Panc1 (cell line): Measurements from ENCODE around the gene CWF19L2.

Experiments
- POLR2AphosphoS5 ChIP-seq: IDR thresholded peaks from 2 replicates; pipeline ENCODE4 v1.6.1; 2012; ENCODE audit warnings: mild to moderate bottlenecking, low read depth, low read length, moderate library complexity
- SIN3A ChIP-seq: IDR thresholded peaks from 2 replicates; pipeline ENCODE4 v1.6.1; 2012; ENCODE audit warnings: low read depth, mild to moderate bottlenecking, low read length, moderate library complexity, borderline replicate concordance; ENCODE audit not compliant: insufficient read depth
- TF ChIP-seq, protein P1 (sequence below): fragments of 450-650 bp; IDR thresholded peaks from 2 replicates; pipeline ENCODE4 v1.5.1; 2017; ENCODE audit warnings: mild to moderate bottlenecking
- TF ChIP-seq, protein P2 (sequence below), 2 experiments: IDR thresholded peaks; 2 replicates each; pipeline ENCODE4 v1.6.1; 2011 to 2012; ENCODE audit warnings: low read depth in 2 of 2, control low read depth in 1 of 2, low read length in 1 of 2, mild to moderate bottlenecking in 1 of 2, moderate library complexity in 1 of 2; ENCODE audit not compliant: insufficient read depth in 1 of 2

DNA sequence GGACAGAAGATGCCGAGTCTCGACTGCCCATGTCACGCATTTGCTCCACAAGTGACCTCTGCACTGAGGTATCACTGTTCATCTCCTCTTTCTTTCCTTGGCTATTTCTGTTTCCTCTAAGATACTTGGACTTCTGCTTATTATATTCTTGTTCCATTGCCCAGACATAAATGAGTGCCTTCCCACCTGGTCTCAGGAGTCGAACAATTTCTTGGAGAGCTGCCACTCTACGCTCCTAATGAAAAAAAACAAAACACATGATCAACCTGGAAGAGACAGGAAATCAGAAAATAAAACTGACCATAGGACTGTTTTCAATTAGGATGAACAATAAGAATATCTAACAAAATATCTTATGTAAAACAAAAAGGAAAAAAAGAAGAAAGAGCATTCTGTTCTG lies 47.4 kb upstream of the CWF19L2 start:
- TF ChIP-seq, protein P1, sequence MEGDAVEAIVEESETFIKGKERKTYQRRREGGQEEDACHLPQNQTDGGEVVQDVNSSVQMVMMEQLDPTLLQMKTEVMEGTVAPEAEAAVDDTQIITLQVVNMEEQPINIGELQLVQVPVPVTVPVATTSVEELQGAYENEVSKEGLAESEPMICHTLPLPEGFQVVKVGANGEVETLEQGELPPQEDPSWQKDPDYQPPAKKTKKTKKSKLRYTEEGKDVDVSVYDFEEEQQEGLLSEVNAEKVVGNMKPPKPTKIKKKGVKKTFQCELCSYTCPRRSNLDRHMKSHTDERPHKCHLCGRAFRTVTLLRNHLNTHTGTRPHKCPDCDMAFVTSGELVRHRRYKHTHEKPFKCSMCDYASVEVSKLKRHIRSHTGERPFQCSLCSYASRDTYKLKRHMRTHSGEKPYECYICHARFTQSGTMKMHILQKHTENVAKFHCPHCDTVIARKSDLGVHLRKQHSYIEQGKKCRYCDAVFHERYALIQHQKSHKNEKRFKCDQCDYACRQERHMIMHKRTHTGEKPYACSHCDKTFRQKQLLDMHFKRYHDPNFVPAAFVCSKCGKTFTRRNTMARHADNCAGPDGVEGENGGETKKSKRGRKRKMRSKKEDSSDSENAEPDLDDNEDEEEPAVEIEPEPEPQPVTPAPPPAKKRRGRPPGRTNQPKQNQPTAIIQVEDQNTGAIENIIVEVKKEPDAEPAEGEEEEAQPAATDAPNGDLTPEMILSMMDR, result no peak
- no peak for TF ChIP-seq POLR2AphosphoS5
- no peak for TF ChIP-seq SIN3A
- TF ChIP-seq, protein P2, sequence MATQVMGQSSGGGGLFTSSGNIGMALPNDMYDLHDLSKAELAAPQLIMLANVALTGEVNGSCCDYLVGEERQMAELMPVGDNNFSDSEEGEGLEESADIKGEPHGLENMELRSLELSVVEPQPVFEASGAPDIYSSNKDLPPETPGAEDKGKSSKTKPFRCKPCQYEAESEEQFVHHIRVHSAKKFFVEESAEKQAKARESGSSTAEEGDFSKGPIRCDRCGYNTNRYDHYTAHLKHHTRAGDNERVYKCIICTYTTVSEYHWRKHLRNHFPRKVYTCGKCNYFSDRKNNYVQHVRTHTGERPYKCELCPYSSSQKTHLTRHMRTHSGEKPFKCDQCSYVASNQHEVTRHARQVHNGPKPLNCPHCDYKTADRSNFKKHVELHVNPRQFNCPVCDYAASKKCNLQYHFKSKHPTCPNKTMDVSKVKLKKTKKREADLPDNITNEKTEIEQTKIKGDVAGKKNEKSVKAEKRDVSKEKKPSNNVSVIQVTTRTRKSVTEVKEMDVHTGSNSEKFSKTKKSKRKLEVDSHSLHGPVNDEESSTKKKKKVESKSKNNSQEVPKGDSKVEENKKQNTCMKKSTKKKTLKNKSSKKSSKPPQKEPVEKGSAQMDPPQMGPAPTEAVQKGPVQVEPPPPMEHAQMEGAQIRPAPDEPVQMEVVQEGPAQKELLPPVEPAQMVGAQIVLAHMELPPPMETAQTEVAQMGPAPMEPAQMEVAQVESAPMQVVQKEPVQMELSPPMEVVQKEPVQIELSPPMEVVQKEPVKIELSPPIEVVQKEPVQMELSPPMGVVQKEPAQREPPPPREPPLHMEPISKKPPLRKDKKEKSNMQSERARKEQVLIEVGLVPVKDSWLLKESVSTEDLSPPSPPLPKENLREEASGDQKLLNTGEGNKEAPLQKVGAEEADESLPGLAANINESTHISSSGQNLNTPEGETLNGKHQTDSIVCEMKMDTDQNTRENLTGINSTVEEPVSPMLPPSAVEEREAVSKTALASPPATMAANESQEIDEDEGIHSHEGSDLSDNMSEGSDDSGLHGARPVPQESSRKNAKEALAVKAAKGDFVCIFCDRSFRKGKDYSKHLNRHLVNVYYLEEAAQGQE (IDR thresholded peaks at IDR 0.05; ENCODE audit: insufficient read depth in 1 of 2, low read depth in 2 of 2, low read length in 1 of 2), result no peak
